Prostate gland (tissue), 2 donors: ENCODE results near the gene CYYR1. TPM values are rescaled to one million over a fixed set of nuclear protein-coding genes. Genes with fewer than 3 reads are reported as not detected.

Experiments used
- DNase-seq: peaks from one replicate; pipeline ENCODE4 v3.0.0-alpha.2; 2019; ENCODE audit warnings: low spot score
- H3K27ac ChIP-seq, 2 donors: fragments of 200-600 bp; sonication (generic); 2 replicates each; pipeline ENCODE4 v1.5.1; 2017 to 2019
- H3K27me3 ChIP-seq: fragments of 200-600 bp; sonication (generic); replicated peaks from 2 replicates; pipeline ENCODE4 v1.5.1; 2019; ENCODE audit not compliant: insufficient read depth
- H3K36me3 ChIP-seq, 2 donors: fragments of 200-600 bp; sonication (generic); 1 replicate in 1 of 2; 2 replicates in 1 of 2; pipeline versions ENCODE4 v1.5.1 to v1.8.1; 2017 to 2019
- H3K4me1 ChIP-seq: fragments of 200-600 bp; sonication (generic); replicated peaks from 2 replicates; pipeline ENCODE4 v1.5.1; 2019
- H3K4me3 ChIP-seq, 2 donors: fragments of 200-600 bp; sonication (generic); 2 replicates each; pipeline ENCODE4 v1.5.1; 2017 to 2019
- H3K9me3 ChIP-seq: fragments of 200-600 bp; sonication (generic); 2 replicates; pipeline ENCODE4 v1.5.1; 2017
- CTCF ChIP-seq, 4 experiments: fragments of 200-600 bp in 2 of 4; fragments of 450-650 bp in 2 of 4; sonication (generic) in 2 of 4; IDR thresholded peaks; 1 replicate in 3 of 4; 2 replicates in 1 of 4; pipeline ENCODE4 v1.5.1; 2016 to 2019; ENCODE audit warnings: antibody characterized with exemption in 4 of 4, mild to moderate bottlenecking in 2 of 4, moderate library complexity in 2 of 4
- POLR2A ChIP-seq: fragments of 450-650 bp; IDR thresholded peaks from one replicate; pipeline ENCODE4 v1.6.1; 2016; ENCODE audit warnings: antibody characterized with exemption, mild to moderate bottlenecking
- POLR2AphosphoS5 ChIP-seq: sonication (generic); formaldehyde crosslinking; IDR thresholded peaks from one replicate; pipeline ENCODE4 v1.6.1; 2017; ENCODE audit warnings: antibody characterized with exemption
- WGBS: methylation state at CpG from one replicate; pipeline ENCODE4 v1.1.5; 2018; 5-methylcytosine and 5-hydroxymethylcytosine counted together
- intact Hi-C: fragments of 100-400 bp; cut with DNase I; formaldehyde crosslinking; loops from one replicate; pipeline ENCODE4 v1.14.2; 2022
- total RNA-seq, 2 donors: library from RNA; depleted of rRNA; stranded (reverse); fragments of >200 nt; gene quantifications; one replicate each; pipeline ENCODE4 v1.1.0, GENCODE V29; 2016

The CYYR1 gene
- total RNA-seq, 2 donors from 2014 or later: 9.7 to 13.3 TPM

GRCh38 chr21:26470351-26471098, 102.6 kb downstream of the CYYR1 start:
- Histone ChIP-seq H3K27me3 (no peaks in the 10 kb centered on the region), H3K27ac (no peak overlapping the region), H3K4me3 (no peak overlapping the region), H3K4me1 (no peaks in the 10 kb centered on the region), H3K9me3 (no peaks in the 10 kb centered on the region), H3K36me3 (no peaks in the 10 kb centered on the region)
- TF ChIP-seq POLR2AphosphoS5 (no peak), POLR2A (no peak), CTCF (IDR thresholded peaks at IDR 0.05) (no peak)
- intact Hi-C loops: no loop called here
- no peak for DNase-seq
- WGBS: 95% methylated on average over 8 of the region's 8 CpGs

- intact Hi-C loops: no loop called here
- Histone ChIP-seq H3K36me3 (no peaks in the 10 kb centered on the region), H3K27ac (no peak overlapping the region), H3K27me3 (no peaks in the 10 kb centered on the region), H3K4me1 (no peaks in the 10 kb centered on the region), H3K9me3 (no peaks in the 10 kb centered on the region), H3K4me3 (no peak overlapping the region)
- 31% methylated on average over 1 of the region's 1 CpG for WGBS
- TF ChIP-seq POLR2A (no peak), CTCF (IDR thresholded peaks at IDR 0.05) (no peak), POLR2AphosphoS5 (no peak)
- no peak for DNase-seq
Observed at GRCh38 chr21:26469789-26470188, 103.3 kb downstream of the CYYR1 start.

GRCh38 chr21:26465916-26466315, 107.2 kb downstream of the CYYR1 start:
- Histone ChIP-seq H3K4me1 (no peaks in the 10 kb centered on the region), H3K4me3 (no peak overlapping the region), H3K36me3 (no peaks in the 10 kb centered on the region), H3K27ac (no peak overlapping the region), H3K27me3 (no peaks in the 10 kb centered on the region), H3K9me3 (no peaks in the 10 kb centered on the region)
- 61% methylated on average over 3 of the region's 3 CpGs for WGBS
- intact Hi-C loops: no loop called here
- DNase-seq: no peak
- TF ChIP-seq POLR2A (no peak), POLR2AphosphoS5 (no peak), CTCF (IDR thresholded peaks at IDR 0.05) (no peak)

GRCh38 chr21:26461500-26461899, 111.6 kb downstream of the CYYR1 start:
- intact Hi-C loops: no loop called here
- H3K27ac ChIP-seq: no peak overlapping the region

More at GRCh38 chr21:26461500-26461899, 111.6 kb downstream of the CYYR1 start:
- no peak overlapping the region for H3K4me3 ChIP-seq
- no peak for TF ChIP-seq POLR2AphosphoS5
- TF ChIP-seq POLR2A: no peak
- no peak for TF ChIP-seq CTCF (IDR thresholded peaks at IDR 0.05)
- H3K4me1 ChIP-seq: no peaks in the 10 kb centered on the region
- no peaks in the 10 kb centered on the region for H3K9me3 ChIP-seq
- WGBS: 57% methylated on average over 3 of the region's 3 CpGs
- no peaks in the 10 kb centered on the region for H3K36me3 ChIP-seq
- H3K27me3 ChIP-seq: no peaks in the 10 kb centered on the region
- no peak for DNase-seq
